ENCODE measurements around the gene KANSL3.

DNA sequence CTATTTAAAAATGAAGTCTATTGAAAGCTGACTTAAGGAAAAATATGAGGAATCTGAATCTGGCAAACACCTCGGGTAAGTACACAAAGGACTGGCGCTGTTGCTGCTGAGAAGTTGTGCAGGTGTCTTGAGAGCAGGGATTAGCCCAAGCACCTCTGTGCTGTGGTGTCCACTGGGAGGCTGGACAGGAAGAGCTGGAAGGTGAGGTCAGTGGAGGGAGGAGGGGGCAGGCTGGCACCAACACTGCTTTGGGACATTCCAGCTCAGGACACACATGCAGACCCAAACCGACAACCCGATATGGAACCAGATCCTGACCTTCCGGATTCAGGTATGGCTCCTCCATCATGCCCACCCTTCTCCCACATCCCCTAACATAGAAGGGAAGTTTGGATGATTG lies 25.1 kb upstream of the KANSL3 start:
- TF ChIP-seq, protein P1, sequence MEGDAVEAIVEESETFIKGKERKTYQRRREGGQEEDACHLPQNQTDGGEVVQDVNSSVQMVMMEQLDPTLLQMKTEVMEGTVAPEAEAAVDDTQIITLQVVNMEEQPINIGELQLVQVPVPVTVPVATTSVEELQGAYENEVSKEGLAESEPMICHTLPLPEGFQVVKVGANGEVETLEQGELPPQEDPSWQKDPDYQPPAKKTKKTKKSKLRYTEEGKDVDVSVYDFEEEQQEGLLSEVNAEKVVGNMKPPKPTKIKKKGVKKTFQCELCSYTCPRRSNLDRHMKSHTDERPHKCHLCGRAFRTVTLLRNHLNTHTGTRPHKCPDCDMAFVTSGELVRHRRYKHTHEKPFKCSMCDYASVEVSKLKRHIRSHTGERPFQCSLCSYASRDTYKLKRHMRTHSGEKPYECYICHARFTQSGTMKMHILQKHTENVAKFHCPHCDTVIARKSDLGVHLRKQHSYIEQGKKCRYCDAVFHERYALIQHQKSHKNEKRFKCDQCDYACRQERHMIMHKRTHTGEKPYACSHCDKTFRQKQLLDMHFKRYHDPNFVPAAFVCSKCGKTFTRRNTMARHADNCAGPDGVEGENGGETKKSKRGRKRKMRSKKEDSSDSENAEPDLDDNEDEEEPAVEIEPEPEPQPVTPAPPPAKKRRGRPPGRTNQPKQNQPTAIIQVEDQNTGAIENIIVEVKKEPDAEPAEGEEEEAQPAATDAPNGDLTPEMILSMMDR (optimal IDR thresholded peaks at IDR 0.05 in 1 of 3, IDR thresholded peaks at IDR 0.05 in 1 of 3, conservative IDR thresholded peaks at IDR 0.05 in 1 of 3; ENCODE audit: extremely low read depth in 1 of 3, insufficient read depth in 2 of 3, low read length in 3 of 3): no peak
- no peak for TF ChIP-seq EZH2 (IDR thresholded peaks at IDR 0.05; ENCODE audit: low read length)
